NCI-H1694 (cell line): ENCODE data around the gene CORO1C.
A peak's percentile ranks its signal among the peaks of the same experiment; 100 is the strongest.

ENCODE experiments used
- DNase-seq: peaks from one replicate; lab custom pipeline; 2025; lab: John Stamatoyannopoulos, UW

Gene CORO1C

DNA sequence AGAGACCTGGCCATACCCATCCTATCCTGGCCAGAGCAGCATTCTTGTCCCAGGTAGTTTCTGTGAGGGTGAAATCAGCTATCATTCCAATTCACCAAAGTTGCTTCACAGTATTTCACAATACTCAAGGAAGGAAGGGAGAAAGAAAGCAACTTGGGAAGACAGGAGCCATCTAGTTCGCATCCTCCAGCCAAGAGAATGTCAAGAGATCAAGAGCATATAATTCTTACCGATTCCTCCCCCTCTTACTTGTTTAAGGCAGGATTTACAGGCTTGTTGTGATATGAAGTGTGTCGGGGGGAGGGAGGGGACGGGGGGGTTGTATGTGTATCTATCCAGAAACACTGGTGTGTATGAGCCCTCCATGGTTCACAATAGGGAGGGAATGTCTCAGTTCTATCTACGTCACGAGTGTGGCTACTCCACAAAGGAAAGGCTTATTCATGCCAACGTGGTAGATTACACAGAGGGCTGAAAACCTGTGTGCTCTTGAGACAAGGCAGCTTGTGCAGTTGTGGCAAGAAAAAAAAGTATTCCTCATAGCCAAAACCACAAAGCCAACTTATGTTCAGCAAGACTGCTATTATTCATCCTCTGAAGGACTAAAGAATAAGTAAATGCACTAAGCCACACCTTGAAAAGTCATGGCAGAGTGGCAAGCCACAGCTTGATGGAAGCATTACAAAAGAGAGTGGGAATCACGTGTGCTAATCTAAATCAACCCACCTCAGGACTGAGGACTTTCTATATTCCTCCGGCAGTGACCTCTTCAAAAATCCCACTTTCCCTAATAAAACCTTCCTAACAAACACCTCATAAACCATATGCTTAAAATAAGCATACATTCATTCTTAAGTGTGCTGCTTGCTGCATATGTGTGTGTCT, 35.0 kb downstream of the CORO1C start:
- DNase-seq = no peak

DNA sequence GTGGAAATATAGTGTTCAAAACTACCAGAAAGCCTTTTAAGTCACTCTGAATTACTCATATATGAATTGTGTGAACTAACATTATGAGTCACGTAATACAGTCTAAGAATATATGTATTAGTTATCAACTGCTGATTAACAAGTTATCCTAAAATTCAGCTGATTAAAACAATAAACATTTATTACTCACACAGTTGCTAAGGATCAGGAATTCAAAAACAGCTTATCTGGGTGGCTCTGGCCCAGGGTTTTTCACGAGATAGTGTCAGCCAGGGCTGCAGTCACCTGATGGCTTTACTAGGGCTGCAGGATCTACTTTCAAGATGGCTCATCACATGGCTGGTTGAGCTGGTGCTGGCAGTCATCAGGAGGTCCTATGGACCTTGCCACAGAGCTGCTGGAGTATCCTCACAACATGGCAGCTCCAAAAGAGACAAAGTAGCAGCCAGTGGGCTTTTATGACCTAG, 36.5 kb downstream of the CORO1C start:
- DNase-seq = no peak

- DNase-seq = no peak
Measured at GRCh38 chr12:108693751-108694150, 37.6 kb downstream of the CORO1C start.

DNA sequence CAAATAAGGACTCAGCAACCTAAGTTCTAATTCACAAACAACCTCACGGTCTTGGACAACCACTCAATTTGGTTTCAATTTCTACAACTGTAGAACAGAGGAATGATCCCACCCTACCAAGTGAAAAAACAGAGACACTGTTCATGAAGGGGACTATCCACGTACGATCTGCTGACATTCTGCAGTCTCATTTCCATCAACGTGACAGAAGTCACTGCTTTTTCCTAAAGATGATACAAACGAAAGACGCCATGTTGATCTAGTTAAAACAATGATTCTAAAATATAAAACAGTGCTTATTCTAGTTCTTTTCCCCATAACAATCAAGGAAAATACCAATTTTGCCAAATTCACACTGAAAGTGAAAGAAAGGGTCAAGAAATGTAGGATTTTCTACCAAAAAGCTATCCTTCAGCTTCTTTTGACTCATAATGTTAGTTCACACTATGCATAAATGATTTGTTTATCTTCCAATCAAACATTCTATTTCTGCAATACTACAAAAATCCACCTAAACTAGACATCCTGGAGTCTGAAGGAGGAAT, 38.1 kb downstream of the CORO1C start:
- DNase-seq = no peak

DNA sequence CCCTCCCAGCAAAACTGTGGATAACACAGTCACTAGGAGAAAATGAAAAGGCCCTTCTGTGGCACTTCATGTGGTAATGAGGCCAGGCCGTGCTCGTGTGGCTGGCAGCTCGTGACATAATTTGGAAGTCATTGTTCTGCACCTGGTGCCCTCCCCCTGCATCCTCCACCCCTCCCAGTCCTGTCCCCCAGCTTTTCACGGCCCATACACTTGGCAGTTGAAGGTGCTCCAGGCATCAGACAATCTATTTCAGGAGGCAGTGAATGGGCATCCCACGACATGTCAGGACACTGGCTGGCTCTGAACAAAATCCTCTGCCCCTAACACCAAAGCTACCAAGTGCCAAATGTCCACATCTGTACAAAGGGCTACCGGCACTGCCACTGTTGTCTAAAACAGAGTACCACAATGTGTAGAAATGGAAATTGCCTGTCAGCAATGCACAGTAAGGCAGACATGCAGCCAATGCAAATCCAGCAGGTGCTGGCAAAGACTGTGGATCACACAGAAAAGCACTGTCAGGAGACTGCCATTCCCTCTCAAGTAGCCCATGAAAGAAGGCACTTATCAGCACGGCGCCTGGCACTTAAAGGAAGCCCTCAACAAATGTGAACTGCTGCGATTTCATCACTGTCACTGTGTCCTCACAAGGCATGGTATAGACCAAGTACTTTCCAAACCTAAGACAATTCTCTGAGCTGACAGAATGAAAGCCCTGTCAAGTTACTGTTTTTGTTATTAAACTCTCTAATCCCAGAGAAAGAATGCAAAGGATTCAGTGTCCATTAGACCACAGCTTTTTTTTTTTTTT, 39.1 kb downstream of the CORO1C start:
- peak; percentile 16 for DNase-seq

GRCh38 chr12:108691175-108691997, 39.9 kb downstream of the CORO1C start:
- peak; percentile 80 for DNase-seq

GRCh38 chr12:108690542-108691174, 40.7 kb downstream of the CORO1C start:
- DNase-seq = no peak

- DNase-seq = no peak
Measured at GRCh38 chr12:108690191-108690518, 41.2 kb downstream of the CORO1C start.

GRCh38 chr12:108689314-108690190, 41.8 kb downstream of the CORO1C start:
- DNase-seq = no peak

- DNase-seq = no peak
Measured at GRCh38 chr12:108686780-108687179, 44.5 kb downstream of the CORO1C start.

DNA sequence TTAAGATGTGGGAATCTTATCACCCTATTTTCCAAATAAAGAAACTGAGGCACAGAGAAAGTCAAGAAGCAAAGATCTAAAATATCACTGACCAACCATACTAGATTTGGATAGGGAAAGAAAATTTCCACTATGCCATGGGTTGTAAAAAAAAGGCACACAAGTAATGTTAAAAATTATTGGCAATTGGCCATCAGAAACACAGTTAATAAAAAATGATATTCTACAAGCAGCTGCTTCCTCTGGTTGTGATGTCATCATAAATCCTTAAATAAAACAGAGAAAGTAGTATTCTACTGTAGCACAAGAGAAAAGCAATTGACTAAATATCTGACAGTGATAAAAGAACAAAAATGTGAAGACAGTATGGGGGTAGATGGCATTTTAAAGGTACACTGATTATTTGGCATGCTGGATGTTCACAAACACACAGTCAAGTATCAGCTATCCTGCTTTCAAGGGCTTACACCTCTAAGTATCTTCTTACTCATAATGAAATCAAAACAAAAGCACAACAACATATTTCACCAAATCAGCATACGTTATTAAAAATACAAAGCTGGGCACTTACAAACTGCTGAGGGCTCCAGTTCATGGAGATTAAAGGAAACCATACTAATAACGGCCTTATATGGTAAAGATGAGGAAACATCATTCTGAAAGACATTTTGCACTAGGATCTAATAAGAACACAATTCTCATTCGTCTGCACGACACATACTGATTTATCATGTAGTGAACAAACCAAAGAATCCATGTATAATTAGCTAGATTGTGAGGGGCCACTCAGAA, 45.7 kb downstream of the CORO1C start:
- no peak for DNase-seq

DNA sequence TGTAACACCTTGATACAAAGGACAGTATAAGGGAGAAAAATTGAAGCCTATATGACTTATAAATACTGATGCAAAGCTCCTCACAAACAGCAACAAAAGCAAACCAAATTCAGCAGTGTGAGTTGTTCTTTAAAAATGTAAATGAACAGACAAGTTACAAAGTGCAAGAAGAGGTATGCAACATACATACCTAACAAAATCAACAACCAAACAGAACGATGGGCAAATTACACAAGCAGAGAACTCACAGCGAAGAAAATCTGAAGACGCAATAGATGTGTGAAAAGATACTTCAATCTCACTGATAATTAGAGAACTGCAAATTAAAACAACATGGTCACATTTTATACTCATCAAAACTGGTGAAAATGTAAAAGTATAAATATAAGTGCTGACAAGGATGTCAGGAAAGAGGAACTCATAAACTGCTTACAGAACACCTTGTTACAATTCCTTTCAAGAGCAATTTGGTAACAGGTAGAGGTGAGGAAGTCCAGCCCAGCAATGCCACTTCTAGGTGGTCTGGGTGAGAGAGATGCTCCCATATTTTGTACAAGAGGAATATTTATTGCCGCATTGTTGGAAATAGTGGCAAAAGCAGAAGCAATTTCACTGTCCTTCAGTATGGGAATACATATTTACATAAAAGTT, 47.3 kb downstream of the CORO1C start:
- DNase-seq = no peak

DNA sequence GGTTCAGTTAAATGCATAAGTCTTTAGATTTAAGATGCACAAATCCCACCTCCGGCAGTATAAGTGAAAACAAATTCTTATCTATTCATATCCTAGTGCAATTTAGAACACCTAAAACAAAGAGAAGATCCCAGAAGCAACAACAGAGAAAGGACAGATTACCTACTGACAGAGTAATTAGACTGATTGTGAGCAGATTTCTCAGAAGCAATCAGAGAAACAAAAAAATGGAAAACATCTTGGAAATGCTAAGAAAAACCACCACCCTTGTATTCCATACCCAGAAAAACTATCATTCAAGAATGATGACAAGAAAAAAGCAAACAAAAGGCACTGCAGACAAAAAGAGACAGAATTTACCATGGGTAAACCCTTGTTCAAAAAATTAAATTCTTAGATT, 50.0 kb downstream of the CORO1C start:
- no peak for DNase-seq

- DNase-seq = no peak
Measured at GRCh38 chr12:108679106-108679681, 52.1 kb downstream of the CORO1C start.

DNA sequence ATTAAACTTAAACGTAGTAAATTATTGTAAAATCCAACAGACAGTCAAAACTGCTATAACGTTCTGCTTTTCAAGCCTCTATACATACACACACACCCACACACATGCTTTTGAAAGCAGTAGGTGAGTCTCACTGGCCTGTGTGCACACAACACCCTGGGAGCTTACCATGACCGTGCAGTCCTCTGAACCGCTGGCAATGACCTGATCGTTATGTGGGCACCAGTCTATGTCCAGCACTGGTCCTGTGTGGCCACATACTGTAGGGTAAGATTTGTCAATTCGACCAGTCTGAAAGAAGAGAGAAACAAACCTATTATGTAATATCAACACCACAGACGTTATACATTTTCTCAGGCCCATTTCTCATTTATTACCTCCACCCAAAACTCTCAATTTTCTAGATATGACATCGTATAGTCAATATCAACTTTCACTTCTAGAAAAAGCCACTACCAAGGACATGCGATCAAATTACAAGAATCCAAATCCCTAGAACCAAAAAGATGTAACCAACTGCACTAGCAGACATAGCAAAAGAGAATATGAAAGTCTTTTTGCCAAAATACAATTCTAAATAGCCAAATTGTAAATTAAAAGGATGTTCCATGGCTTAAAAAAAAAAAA, 53.1 kb downstream of the CORO1C start:
- no peak for DNase-seq

- no peak for DNase-seq
Measured at GRCh38 chr12:108677381-108677780, 53.9 kb downstream of the CORO1C start.

- no peak for DNase-seq
Measured at GRCh38 chr12:108676707-108677106, 54.6 kb downstream of the CORO1C start.

GRCh38 chr12:108675792-108676191, 55.5 kb downstream of the CORO1C start:
- no peak for DNase-seq
